Globus pallidus (tissue), 1 donor: ENCODE data around the gene ZNRF1.
"Not testable (repeated sequence)": the region's sequence is repeated elsewhere in the genome, so short reads cannot be mapped to it uniquely, and the experiment has no call there.

ENCODE experiments used
- DNase-seq: peaks from one replicate; pipeline ENCODE4 v3.0.0-alpha.2; 2015; ENCODE audit warnings: low spot score

Gene ZNRF1

GRCh38 chr16:74998481-74999218 is at the start of gene ZNRF1:
Gene ZNRF1 (plus strand): TSS chr16:74999024. CDS start chr16:74999672, 648 bp downstream.
- peak; percentile 75 for DNase-seq

GRCh38 chr16:74949309-74949708 is 49.5 kb upstream of the ZNRF1 start:
- no peak for DNase-seq

DNA sequence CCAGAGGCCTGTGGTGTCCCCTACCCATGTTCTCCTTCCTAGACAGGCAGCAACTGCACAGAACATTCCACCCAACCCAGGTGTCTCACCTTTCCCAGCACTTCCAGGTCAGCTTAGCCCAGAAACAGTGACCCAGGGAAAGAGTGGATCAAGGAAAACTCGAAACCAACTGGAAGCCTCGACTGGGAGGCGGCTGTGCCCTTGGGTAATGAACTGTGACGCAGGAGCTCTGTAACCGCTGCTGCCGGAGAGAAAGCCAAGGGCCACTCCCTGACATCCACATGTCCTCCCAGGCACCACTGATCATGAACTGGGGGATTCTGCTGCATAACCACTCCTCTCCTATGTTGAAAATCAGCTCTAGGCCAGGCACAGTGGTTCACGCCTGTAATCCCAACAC is 48.3 kb upstream of the ZNRF1 start:
- DNase-seq, result no peak

DNA sequence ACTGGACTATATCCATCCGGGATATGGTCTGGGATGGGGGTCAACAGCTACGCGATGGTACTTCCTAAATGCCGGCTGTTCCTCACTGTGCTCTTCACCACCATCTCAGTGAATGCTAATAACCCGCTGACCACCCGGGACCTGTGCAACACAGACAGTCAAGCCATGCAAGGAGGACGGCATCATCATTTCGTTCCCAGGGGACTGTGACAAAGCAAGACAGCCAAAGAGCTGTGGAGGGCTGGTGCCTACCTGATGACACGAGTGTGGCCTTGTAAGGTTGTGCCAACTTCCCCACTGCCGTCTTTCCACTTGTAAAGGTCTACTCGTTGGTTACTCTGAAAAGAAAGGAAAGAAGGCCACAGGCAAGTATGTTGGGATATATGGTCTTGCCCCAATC is 47.6 kb upstream of the ZNRF1 start:
- DNase-seq, result no peak

- DNase-seq, result no peak
Observed at GRCh38 chr16:74951681-74952080, 47.1 kb upstream of the ZNRF1 start.

- peak; percentile 69 for DNase-seq
Observed at GRCh38 chr16:74954763-74955162, 44.1 kb upstream of the ZNRF1 start.

- no peak for DNase-seq
Observed at GRCh38 chr16:74973304-74973703, 25.5 kb upstream of the ZNRF1 start.

- DNase-seq, result no peak
Observed at GRCh38 chr16:74975591-74975990, 23.2 kb upstream of the ZNRF1 start.

- DNase-seq, result no peak
Observed at GRCh38 chr16:74982256-74982655, 16.6 kb upstream of the ZNRF1 start.

GRCh38 chr16:74984194-74984528 is 14.7 kb upstream of the ZNRF1 start:
- DNase-seq, result no peak

DNA sequence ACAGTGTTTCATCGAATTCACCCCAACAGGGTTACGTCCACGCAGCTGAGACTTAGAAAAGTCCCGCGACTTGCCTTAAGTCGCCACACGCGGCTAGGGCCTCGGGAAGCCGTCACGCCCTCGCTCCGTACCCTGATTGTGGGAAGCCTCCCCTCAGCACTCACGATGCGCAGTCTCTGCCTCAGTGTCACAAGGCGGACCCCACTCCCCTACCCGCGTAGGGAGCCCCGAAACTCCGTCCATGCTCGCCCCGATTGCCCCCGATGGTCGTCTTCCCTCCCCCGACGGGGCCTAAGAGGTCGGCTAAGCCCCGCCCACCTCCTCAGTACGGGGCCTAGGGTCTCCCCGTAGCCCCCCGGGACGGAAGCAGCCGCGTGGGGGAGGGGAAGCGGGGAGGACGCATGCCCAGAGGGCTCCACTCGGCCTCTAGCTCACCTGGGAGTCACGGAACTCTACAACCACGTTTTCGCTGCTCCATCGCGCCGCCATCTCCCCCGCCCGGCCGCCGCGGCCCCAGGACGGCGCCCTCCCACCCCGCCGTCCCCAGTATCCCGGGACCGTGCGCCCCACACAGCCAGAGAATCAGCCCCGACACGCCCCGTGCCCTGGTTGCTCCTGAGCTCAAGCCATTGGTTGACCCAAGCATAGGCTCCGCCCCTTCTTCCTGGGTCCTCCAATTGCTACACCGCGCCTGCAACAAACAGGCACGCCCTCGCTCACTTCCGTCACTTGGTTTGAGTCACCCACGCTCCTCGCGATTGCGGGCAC is 14.1 kb upstream of the ZNRF1 start, which contains the start of gene WDR59:
Gene WDR59 (minus strand): TSS at position 595 of the 768 bp plus-strand sequence. CDS start 106 bp downstream, at position 489.
- peak; percentile 99 for DNase-seq

GRCh38 chr16:74987027-74987681 is 11.7 kb upstream of the ZNRF1 start:
- DNase-seq, result no peak

GRCh38 chr16:74989864-74990263 is 9.0 kb upstream of the ZNRF1 start:
- not testable (repeated sequence) for DNase-seq

GRCh38 chr16:74990832-74991231 is 8.0 kb upstream of the ZNRF1 start:
- DNase-seq, result no peak

GRCh38 chr16:74991268-74991592 is 7.6 kb upstream of the ZNRF1 start:
- DNase-seq, result no peak

DNA sequence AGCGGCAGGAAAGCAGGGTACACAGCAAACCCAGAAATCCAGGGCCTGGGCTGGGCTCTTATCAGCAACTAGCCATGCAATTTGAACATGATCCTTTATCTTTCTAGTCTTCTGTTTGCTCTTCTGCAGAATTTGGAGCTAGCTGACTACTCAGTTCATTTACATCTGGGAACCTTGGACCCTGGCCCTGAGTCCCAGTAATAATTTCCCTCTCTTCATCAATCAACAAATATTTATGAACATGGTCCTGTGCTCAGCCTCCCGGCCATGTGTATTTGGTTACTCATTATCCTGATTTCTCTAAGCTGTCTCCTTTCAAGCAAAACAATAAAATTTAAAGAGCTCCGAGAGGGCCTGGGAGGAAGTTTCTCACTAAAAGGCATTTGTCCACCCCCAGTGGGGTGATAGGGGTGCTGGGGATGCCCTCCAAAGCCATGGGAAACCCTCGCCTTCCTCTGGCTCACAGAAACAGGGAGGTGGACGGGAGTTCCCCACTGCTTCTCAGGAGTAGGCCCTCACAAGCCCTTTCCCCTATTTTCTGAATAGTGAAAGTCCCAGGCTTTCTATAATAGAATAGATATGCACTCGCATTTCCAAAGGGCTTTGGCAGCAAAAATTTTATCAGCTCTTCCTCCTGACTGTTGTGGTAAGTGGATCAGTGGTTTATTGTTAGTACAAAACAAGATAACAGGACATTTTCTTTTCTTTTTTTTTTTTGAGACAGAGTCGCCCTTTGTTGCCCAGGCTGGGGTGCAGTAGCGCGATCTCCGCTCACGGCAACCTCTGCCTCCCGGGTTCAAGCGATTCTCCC is 7.0 kb upstream of the ZNRF1 start:
- DNase-seq, result peak; percentile 31

- no peak for DNase-seq
Observed at GRCh38 chr16:74995986-74996385, 2.8 kb upstream of the ZNRF1 start.

GRCh38 chr16:74997042-74997491 is 1.8 kb upstream of the ZNRF1 start:
- no peak for DNase-seq

DNA sequence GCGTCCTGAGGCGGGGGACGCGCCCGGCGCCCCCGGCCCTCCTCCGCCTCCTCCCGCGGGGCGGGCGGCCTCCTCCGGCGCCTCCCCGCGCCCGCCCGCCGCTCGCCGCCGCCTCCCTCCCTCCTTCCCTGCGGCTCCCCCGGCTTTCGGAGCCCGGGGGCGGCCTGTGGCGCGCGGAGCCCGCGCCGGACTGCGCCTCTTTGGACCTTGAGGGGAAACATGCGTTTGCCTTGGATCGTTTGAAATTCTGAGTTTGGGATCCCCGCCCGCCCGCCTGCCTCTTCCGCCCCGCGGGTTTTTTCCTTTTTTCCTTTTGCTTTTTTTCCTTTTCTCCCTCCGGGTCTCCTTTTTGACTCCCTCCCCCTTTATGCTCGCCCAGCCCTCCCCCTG is 390 bp downstream of the ZNRF1 start:
- peak; percentile 40 for DNase-seq

DNA sequence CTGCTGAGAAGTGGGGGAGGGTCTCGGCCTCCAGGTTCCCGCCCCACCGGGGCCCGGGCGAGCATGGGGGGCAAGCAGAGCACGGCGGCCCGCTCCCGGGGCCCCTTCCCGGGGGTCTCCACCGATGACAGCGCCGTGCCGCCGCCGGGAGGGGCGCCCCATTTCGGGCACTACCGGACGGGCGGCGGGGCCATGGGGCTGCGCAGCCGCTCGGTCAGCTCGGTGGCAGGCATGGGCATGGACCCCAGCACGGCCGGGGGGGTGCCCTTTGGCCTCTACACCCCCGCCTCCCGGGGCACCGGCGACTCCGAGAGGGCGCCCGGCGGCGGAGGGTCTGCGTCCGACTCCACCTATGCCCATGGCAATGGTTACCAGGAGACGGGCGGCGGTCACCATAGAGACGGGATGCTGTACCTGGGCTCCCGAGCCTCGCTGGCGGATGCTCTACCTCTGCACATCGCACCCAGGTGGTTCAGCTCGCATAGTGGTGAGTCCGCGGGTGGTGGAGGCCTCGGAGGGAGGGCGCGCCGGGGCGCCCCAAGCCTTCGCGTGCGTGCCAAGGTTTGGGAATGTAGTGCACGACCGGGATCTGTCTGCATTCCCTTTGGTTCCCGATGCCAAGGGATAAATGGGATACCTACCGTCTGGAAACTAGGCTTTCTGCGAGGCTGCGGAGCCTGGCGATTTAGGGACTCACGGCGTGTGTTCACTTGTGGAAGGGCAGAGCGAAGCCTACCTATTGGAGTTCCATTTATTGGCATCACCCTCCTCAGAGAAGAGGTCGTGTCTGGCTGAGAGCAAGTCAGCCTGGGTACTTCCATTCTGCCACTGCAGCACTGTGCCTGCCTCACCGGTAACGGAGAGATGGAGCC is 1.0 kb downstream of the ZNRF1 start:
- peak; percentile 24 for DNase-seq

DNA sequence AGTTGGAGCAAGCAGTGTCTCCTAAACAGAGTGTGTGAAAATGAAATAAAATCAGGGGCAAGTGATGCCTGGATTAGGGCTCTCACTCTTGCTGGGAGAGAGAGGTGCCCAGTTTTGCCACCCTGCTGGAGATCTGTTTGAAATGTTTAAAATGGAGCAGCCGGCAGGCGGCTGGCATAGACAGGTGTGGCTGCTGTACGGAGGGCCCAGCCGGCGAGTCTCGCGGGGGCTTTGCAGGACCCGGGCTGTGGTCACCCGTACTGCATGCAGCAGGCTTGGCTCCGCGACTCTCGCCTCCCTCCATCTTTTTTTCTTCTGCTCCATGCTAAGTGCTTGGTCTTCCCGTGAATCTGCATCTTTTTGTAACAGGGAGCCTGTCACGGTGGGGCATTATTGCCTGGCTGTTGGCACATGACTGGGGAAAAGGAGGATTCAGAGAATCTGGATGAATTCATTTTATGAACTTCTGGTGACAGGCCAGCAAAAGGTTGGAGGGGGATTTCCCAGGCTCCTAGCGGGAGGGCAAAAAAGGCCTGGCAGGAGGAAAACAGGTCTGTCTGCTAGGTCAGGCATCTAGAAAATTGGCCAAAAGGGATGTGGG is 1.8 kb downstream of the ZNRF1 start:
- DNase-seq, result peak; percentile 17
